BLaER1 (cell line): ENCODE results near the gene SCN5A.

Experiments
- H3K27ac ChIP-seq: shearing (Covaris generic); formaldehyde crosslinking; 2 replicates; pipeline ENCODE4 v1.8.1; 2022
- H3K27me3 ChIP-seq: shearing (Covaris generic); formaldehyde crosslinking; 2 replicates; pipeline ENCODE4 v1.8.1; 2022
- H3K36me3 ChIP-seq: shearing (Covaris generic); formaldehyde crosslinking; 2 replicates; pipeline ENCODE4 v1.8.1; 2022
- H3K4me1 ChIP-seq: shearing (Covaris generic); formaldehyde crosslinking; 2 replicates; pipeline ENCODE4 v1.8.1; 2022
- H3K4me2 ChIP-seq: shearing (Covaris generic); formaldehyde crosslinking; 2 replicates; pipeline ENCODE4 v1.8.1; 2022
- H3K4me3 ChIP-seq: shearing (Covaris generic); formaldehyde crosslinking; 2 replicates; pipeline ENCODE4 v1.8.1; 2022
- H3K9ac ChIP-seq: shearing (Covaris generic); formaldehyde crosslinking; 2 replicates; pipeline ENCODE4 v1.8.1; 2022
- H3K9me3 ChIP-seq: shearing (Covaris generic); formaldehyde crosslinking; 2 replicates; pipeline ENCODE4 v1.8.1; 2022
- H4K20me1 ChIP-seq: shearing (Covaris generic); formaldehyde crosslinking; 2 replicates; pipeline ENCODE4 v1.8.1; 2022
- Cebpa-rat ChIP-seq: shearing (Covaris generic); IDR thresholded peaks from 2 replicates; pipeline ENCODE4 v1.8.1; 2022

The SCN5A gene

GRCh38 chr3:38500688-38501417 lies 148.6 kb downstream of the SCN5A start:
- Histone ChIP-seq H3K9ac (no peak overlapping the region), H3K4me2 (no peak overlapping the region)

More at GRCh38 chr3:38500688-38501417, 148.6 kb downstream of the SCN5A start:
- Histone ChIP-seq H3K27me3 (no peaks in the 10 kb centered on the region), H3K36me3 (peaks cover 47% of the 10 kb centered on the region), H3K4me3 (no peak overlapping the region), H3K27ac (no peak overlapping the region), H4K20me1 (no peaks in the 10 kb centered on the region), H3K4me1 (peaks cover 12% of the 10 kb centered on the region), H3K9me3 (no peaks in the 10 kb centered on the region)
- no peak for TF ChIP-seq Cebpa-rat
